Keratinocyte (primary cell): ENCODE measurements around the gene ROR1. TPM values are rescaled to one million over a fixed set of nuclear protein-coding genes. Genes with fewer than 3 reads are reported as not detected.

Experiments used
- DNase-seq: peaks from one replicate; pipeline ENCODE4 v3.0.0-alpha.2; 2011; ENCODE audit warnings: low read depth, missing footprints, low spot score
- FAIRE-seq: peaks from 2 replicates; lab custom pipeline; 2011; peaks lifted over from hg19 to GRCh38; lab: Jason Lieb, UNC
- H2AFZ ChIP-seq: 2 replicates; pipeline ENCODE4 v1.6.0; 2012; ENCODE audit warnings: low read length, control low read depth, inconsistent platforms; ENCODE audit not compliant: control insufficient read depth
- H3K27ac ChIP-seq: 2 replicates; pipeline ENCODE4 v1.5.1; 2011; ENCODE audit warnings: low read length; ENCODE audit not compliant: control insufficient read depth, insufficient read depth
- H3K27me3 ChIP-seq: 3 replicates; pipeline ENCODE4 v1.6.0; 2011; ENCODE audit warnings: low read length; ENCODE audit not compliant: control insufficient read depth, insufficient read depth; ENCODE audit errors: extremely low read depth
- H3K36me3 ChIP-seq, 2 experiments: 2 replicates in 1 of 2; 3 replicates in 1 of 2; pipeline ENCODE4 v1.5.1; 2011; ENCODE audit warnings: low read length in 2 of 2, mild to moderate bottlenecking in 1 of 2; ENCODE audit not compliant: control insufficient read depth in 2 of 2, insufficient read depth in 2 of 2; ENCODE audit errors: extremely low read depth in 1 of 2
- H3K4me1 ChIP-seq: 3 replicates; pipeline ENCODE4 v1.5.1; 2011; ENCODE audit warnings: low read length; ENCODE audit not compliant: control insufficient read depth, insufficient read depth; ENCODE audit errors: extremely low read depth
- H3K4me2 ChIP-seq: 3 replicates; pipeline ENCODE4 v1.6.0; 2011; ENCODE audit warnings: low read depth, low read length; ENCODE audit not compliant: control insufficient read depth, insufficient read depth; ENCODE audit errors: extremely low read depth
- H3K4me3 ChIP-seq, 3 experiments: fragments of 200-600 bp in 1 of 3; sonication (generic) in 1 of 3; 2 replicates in 2 of 3; 3 replicates in 1 of 3; pipeline ENCODE4 v1.5.1; 2011 to 2016; ENCODE audit warnings: low read length in 3 of 3, mild to moderate bottlenecking in 3 of 3, control low read depth in 2 of 3, inconsistent platforms in 1 of 3, low read depth in 1 of 3, mixed read lengths in 1 of 3, mixed run types in 1 of 3, moderate library complexity in 1 of 3; ENCODE audit not compliant: control insufficient read depth in 2 of 3, insufficient read depth in 2 of 3; ENCODE audit errors: extremely low read depth in 1 of 3
- H3K79me2 ChIP-seq: 2 replicates; pipeline ENCODE4 v1.6.0; 2012; ENCODE audit warnings: low read length; ENCODE audit not compliant: control insufficient read depth, insufficient read depth
- H3K9ac ChIP-seq: 3 replicates; pipeline ENCODE4 v1.6.0; 2011; ENCODE audit warnings: low read length; ENCODE audit not compliant: control insufficient read depth, insufficient read depth; ENCODE audit errors: extremely low read depth
- H3K9me1 ChIP-seq: 3 replicates; pipeline ENCODE4 v1.6.0; 2011; ENCODE audit warnings: low read length; ENCODE audit not compliant: control insufficient read depth, insufficient read depth; ENCODE audit errors: extremely low read depth
- H3K9me3 ChIP-seq: 2 replicates; pipeline ENCODE4 v1.5.1; 2012; ENCODE audit warnings: low read depth, low read length; ENCODE audit not compliant: control insufficient read depth
- H4K20me1 ChIP-seq: 3 replicates; pipeline ENCODE4 v1.6.0; 2011; ENCODE audit warnings: low read length; ENCODE audit not compliant: control insufficient read depth, insufficient read depth; ENCODE audit errors: extremely low read depth
- EZH2 ChIP-seq: IDR thresholded peaks from one replicate; pipeline ENCODE4 v1.6.1; 2012; ENCODE audit warnings: inconsistent platforms, mild to moderate bottlenecking, low read length, moderate library complexity
- dilution Hi-C: fragments of 300-500 bp; cut with MboI; formaldehyde crosslinking; loops from one replicate; pipeline ENCODE4 v1.7.0; 2020; ENCODE audit warnings: low sequenced_read_pairs; ENCODE audit not compliant: extremely low pct_ligation_motif_present
- polyA plus RNA-seq, 5 experiments: library from polyadenylated mRNA; depleted of rRNA in 3 of 5; stranded (reverse) in 3 of 5; stranded (forward) in 1 of 5; unstranded in 1 of 5; fragments of >200 nt; gene quantifications; 1 replicate in 1 of 5; 2 replicates in 3 of 5; 3 replicates in 1 of 5; pipeline versions ENCODE4 v1.2.1 to v1.2.3, GENCODE V29; 2011 to 2012; ENCODE audit warnings: missing spikeins in 2 of 5, low read depth in 1 of 5, low replicate concordance in 1 of 5
- TF ChIP-seq, protein P1 (sequence below), 3 experiments: IDR thresholded peaks in 1 of 3; conservative IDR thresholded peaks in 1 of 3; optimal IDR thresholded peaks in 1 of 3; 2 replicates in 2 of 3; 3 replicates in 1 of 3; pipeline versions ENCODE3 to v1.5.1; 2011; ENCODE audit warnings: low read length in 3 of 3, mild to moderate bottlenecking in 3 of 3, moderate library complexity in 2 of 3, control low read depth in 1 of 3, inconsistent platforms in 1 of 3; ENCODE audit not compliant: insufficient read depth in 2 of 3; ENCODE audit errors: extremely low read depth in 1 of 3

The ROR1 gene
- polyA plus RNA-seq, 1 donor (not counting 4 experiments of a cell fraction or from before 2014, with no cell fraction given) = 9.2 TPM

DNA sequence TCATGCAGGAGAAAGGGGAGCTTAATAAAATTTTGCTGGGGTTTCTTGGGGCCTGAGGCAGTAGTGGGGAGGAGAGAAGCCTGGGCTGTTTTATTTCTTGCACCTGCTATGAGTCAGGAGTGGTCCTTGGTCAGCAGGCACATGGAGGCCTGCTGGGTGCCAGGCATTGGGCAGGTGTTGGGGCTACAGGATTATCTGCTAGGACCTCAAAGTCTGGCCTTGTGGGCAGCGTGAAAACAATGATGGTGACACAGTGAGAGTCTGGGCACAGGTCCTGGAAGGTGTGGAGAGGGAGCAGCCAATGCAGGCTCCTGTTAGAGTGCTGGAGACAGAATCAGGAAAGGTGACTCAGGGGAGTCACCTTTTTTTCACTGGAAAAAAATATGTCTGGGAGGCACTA lies 17.2 kb downstream of the ROR1 start:
- H3K36me3 ChIP-seq = peaks cover 0 to 1% of the 10 kb centered on the region in 2 experiments
- no peak overlapping the region for H3K27ac ChIP-seq
- dilution Hi-C loops = no loop called here
- H3K4me1 ChIP-seq = no peaks in the 10 kb centered on the region
- H3K4me3 ChIP-seq = no peak overlapping the region
- no peaks in the 10 kb centered on the region for H3K9me3 ChIP-seq
- H3K9ac ChIP-seq = no peak overlapping the region
- FAIRE-seq (no peak), DNase-seq (no peak)
- H3K79me2 ChIP-seq = peaks cover 3% of the 10 kb centered on the region
- no peak overlapping the region for H3K4me2 ChIP-seq
- no peak overlapping the region for H2AFZ ChIP-seq
- no peak for TF ChIP-seq EZH2
- TF ChIP-seq, protein P1, sequence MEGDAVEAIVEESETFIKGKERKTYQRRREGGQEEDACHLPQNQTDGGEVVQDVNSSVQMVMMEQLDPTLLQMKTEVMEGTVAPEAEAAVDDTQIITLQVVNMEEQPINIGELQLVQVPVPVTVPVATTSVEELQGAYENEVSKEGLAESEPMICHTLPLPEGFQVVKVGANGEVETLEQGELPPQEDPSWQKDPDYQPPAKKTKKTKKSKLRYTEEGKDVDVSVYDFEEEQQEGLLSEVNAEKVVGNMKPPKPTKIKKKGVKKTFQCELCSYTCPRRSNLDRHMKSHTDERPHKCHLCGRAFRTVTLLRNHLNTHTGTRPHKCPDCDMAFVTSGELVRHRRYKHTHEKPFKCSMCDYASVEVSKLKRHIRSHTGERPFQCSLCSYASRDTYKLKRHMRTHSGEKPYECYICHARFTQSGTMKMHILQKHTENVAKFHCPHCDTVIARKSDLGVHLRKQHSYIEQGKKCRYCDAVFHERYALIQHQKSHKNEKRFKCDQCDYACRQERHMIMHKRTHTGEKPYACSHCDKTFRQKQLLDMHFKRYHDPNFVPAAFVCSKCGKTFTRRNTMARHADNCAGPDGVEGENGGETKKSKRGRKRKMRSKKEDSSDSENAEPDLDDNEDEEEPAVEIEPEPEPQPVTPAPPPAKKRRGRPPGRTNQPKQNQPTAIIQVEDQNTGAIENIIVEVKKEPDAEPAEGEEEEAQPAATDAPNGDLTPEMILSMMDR (optimal IDR thresholded peaks at IDR 0.05 in 1 of 3, IDR thresholded peaks at IDR 0.05 in 1 of 3, conservative IDR thresholded peaks at IDR 0.05 in 1 of 3; ENCODE audit: extremely low read depth in 1 of 3, insufficient read depth in 2 of 3, low read length in 3 of 3) = no peak
- H4K20me1 ChIP-seq = no peaks in the 10 kb centered on the region
- no peaks in the 10 kb centered on the region for H3K9me1 ChIP-seq
- H3K27me3 ChIP-seq = no peaks in the 10 kb centered on the region

DNA sequence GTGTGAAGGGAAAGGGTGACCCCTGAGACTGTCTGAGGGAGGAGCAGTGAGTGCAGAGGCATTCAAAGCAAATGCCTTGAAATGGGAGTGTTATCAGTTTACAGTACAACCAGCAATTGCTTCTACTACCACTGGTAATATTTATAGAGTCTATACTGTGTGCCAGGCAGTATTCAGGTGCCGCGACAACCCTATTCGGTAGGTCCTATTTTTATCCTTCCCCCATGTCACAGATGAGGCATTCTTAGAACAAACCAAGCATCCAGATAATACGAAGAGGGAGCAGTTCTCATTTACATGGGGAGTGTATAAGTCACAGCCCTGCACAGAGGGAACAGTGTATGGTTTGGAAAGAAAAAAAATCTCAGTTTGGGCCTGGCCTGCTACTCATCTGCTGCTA lies 18.3 kb downstream of the ROR1 start:
- H3K36me3 ChIP-seq = peaks cover 0 to 1% of the 10 kb centered on the region in 2 experiments
- H3K9ac ChIP-seq = no peak overlapping the region
- no peak overlapping the region for H3K4me3 ChIP-seq
- H3K27ac ChIP-seq = no peak overlapping the region
- no peaks in the 10 kb centered on the region for H3K9me1 ChIP-seq
- H2AFZ ChIP-seq = no peak overlapping the region
- FAIRE-seq (no peak), DNase-seq (no peak)
- H3K4me2 ChIP-seq = no peak overlapping the region
- H3K9me3 ChIP-seq = no peaks in the 10 kb centered on the region
- H3K79me2 ChIP-seq = peaks cover 3% of the 10 kb centered on the region
- TF ChIP-seq, protein P1 (optimal IDR thresholded peaks at IDR 0.05 in 1 of 3, IDR thresholded peaks at IDR 0.05 in 1 of 3, conservative IDR thresholded peaks at IDR 0.05 in 1 of 3; ENCODE audit: extremely low read depth in 1 of 3, insufficient read depth in 2 of 3, low read length in 3 of 3) = no peak
- no peak for TF ChIP-seq EZH2
- no peaks in the 10 kb centered on the region for H4K20me1 ChIP-seq
- no peaks in the 10 kb centered on the region for H3K27me3 ChIP-seq
- H3K4me1 ChIP-seq = no peaks in the 10 kb centered on the region
- dilution Hi-C loops = no loop called here
